ENCODE results near the gene DENND5A.
A peak's percentile ranks its signal among the peaks of the same experiment; 100 is the strongest.

DENND5A gene

GRCh38 chr11:9265211-9266131 is at the start of gene DENND5A:
Gene DENND5A, minus strand, starts transcription at chr11:9265350. Its CDS starts 281 bp downstream, at chr11:9265069.
- peak; percentile 75 for DNase-seq

- peak; percentile 100 for DNase-seq
These were observed 49.3 kb upstream of the DENND5A start, which contains the start of gene TMEM41B for GRCh38 chr11:9314291-9315077. Gene TMEM41B, minus strand, starts transcription at chr11:9314593. Its CDS starts 152 bp downstream, at chr11:9314441.

GRCh38 chr11:9313648-9314290 is 48.6 kb upstream of the DENND5A start:
- peak; percentile 40 for DNase-seq

GRCh38 chr11:9310485-9311090 is 45.4 kb upstream of the DENND5A start:
- DNase-seq, result no peak

GRCh38 chr11:9304178-9304577 is 39.0 kb upstream of the DENND5A start:
- DNase-seq, result no peak

- DNase-seq, result no peak
These were observed 37.3 kb upstream of the DENND5A start for GRCh38 chr11:9302448-9302847.

- no peak for DNase-seq
These were observed 36.6 kb upstream of the DENND5A start for GRCh38 chr11:9301720-9302119.

- no peak for DNase-seq
These were observed 28.5 kb upstream of the DENND5A start for GRCh38 chr11:9293646-9294045.

GRCh38 chr11:9285850-9286587 is 20.9 kb upstream of the DENND5A start:
- peak; percentile 25 for DNase-seq

- DNase-seq, result peak; percentile 91
These were observed 15.6 kb upstream of the DENND5A start for GRCh38 chr11:9280655-9281301.

GRCh38 chr11:9277176-9277575 is 12.0 kb upstream of the DENND5A start:
- DNase-seq, result no peak

- DNase-seq, result peak; percentile 56
These were observed 11.4 kb upstream of the DENND5A start for GRCh38 chr11:9276571-9276970.

- no peak for DNase-seq
These were observed 9.5 kb upstream of the DENND5A start for GRCh38 chr11:9274499-9275258.

- peak; percentile 45 for DNase-seq
These were observed 8.5 kb upstream of the DENND5A start for GRCh38 chr11:9273376-9274336.

GRCh38 chr11:9269492-9270013 is 4.4 kb upstream of the DENND5A start:
- no peak for DNase-seq

- DNase-seq, result no peak
These were observed 2.5 kb upstream of the DENND5A start for GRCh38 chr11:9267680-9268079.

- no peak for DNase-seq
These were observed 1.8 kb upstream of the DENND5A start for GRCh38 chr11:9266926-9267325.

- DNase-seq, result no peak
These were observed 1.1 kb upstream of the DENND5A start for GRCh38 chr11:9266132-9266736.

Measured in hematopoietic multipotent progenitor cell treated with erythropoietin and hydrocortisone succinate and interleukin-3 and kit ligand, for 6 days (in vitro differentiated cells).